DND-41 (cell line): ENCODE results near the gene SMIM31.

ENCODE experiments used
- ATAC-seq: fragments of 200-7000 bp; cut with Tn5 transposase; 3 replicates; pipeline ENCODE4 v1.9.1; 2021; ENCODE audit warnings: low read depth; ENCODE audit not compliant: insufficient read depth
- DNase-seq: peaks from one replicate; pipeline ENCODE4 v3.0.0-alpha.2; 2020
- H2AFZ ChIP-seq: 2 replicates; pipeline ENCODE4 v1.6.0; 2012; ENCODE audit warnings: low read depth, low read length
- H3K27ac ChIP-seq: 2 replicates; pipeline ENCODE4 v1.5.1; 2012; ENCODE audit warnings: low read length, inconsistent platforms
- H3K27me3 ChIP-seq: fragments of 200-600 bp; sonication (generic); 2 replicates; pipeline ENCODE4 v1.6.0; 2012; ENCODE audit warnings: low read length, mild to moderate bottlenecking, inconsistent platforms; ENCODE audit not compliant: insufficient read depth, poor library complexity
- H3K36me3 ChIP-seq: 2 replicates; pipeline ENCODE4 v1.5.1; 2012; ENCODE audit warnings: low read length, inconsistent platforms; ENCODE audit not compliant: insufficient read depth
- H3K4me1 ChIP-seq: 2 replicates; pipeline ENCODE4 v1.5.1; 2012; ENCODE audit warnings: mild to moderate bottlenecking, low read length; ENCODE audit not compliant: insufficient read depth
- H3K4me2 ChIP-seq: 2 replicates; pipeline ENCODE4 v1.6.0; 2012; ENCODE audit warnings: mild to moderate bottlenecking, moderate library complexity, low read length, inconsistent platforms; ENCODE audit not compliant: insufficient read depth
- H3K4me3 ChIP-seq, 2 experiments: fragments of 200-600 bp in 1 of 2; shearing (Covaris generic) in 1 of 2; 2 replicates each; pipeline ENCODE4 v1.5.1; 2012 to 2016; ENCODE audit warnings: inconsistent platforms in 2 of 2, low read length in 2 of 2, mild to moderate bottlenecking in 2 of 2, low read depth in 1 of 2, moderate library complexity in 1 of 2
- H3K79me2 ChIP-seq: 2 replicates; pipeline ENCODE4 v1.6.0; 2012; ENCODE audit warnings: low read length, inconsistent platforms; ENCODE audit not compliant: insufficient read depth
- H3K9ac ChIP-seq: 2 replicates; pipeline ENCODE4 v1.6.0; 2012; ENCODE audit warnings: low read depth, mild to moderate bottlenecking, inconsistent platforms, low read length, moderate library complexity
- H3K9me3 ChIP-seq: 2 replicates; pipeline ENCODE4 v1.5.1; 2012; ENCODE audit warnings: low read length, moderate library complexity, mild to moderate bottlenecking, inconsistent platforms; ENCODE audit not compliant: insufficient read depth, severe bottlenecking
- H4K20me1 ChIP-seq: 2 replicates; pipeline ENCODE4 v1.6.0; 2012; ENCODE audit warnings: low read length; ENCODE audit not compliant: insufficient read depth
- CTCF ChIP-seq: IDR thresholded peaks from 2 replicates; pipeline ENCODE4 v1.5.1; 2012; ENCODE audit warnings: borderline replicate concordance, low read length, moderate library complexity, mild to moderate bottlenecking; ENCODE audit not compliant: poor library complexity, severe bottlenecking; ENCODE audit errors: extremely low read depth
- EZH2 ChIP-seq: IDR thresholded peaks from 3 replicates; pipeline ENCODE4 v1.6.1; 2012; ENCODE audit warnings: borderline replicate concordance, low read depth, mild to moderate bottlenecking, moderate library complexity, low read length, inconsistent platforms; ENCODE audit not compliant: severe bottlenecking

SMIM31 gene

GRCh38 chr4:164847016-164847415, 93.1 kb downstream of the SMIM31 start:
- Histone ChIP-seq H3K4me3 (no peak overlapping the region), H3K9ac (no peak overlapping the region), H4K20me1 (no peaks in the 10 kb centered on the region), H3K36me3 (no peaks in the 10 kb centered on the region), H3K4me1 (no peaks in the 10 kb centered on the region), H3K27ac (no peak overlapping the region), H3K4me2 (no peak overlapping the region), H3K79me2 (no peaks in the 10 kb centered on the region), H3K27me3 (no peaks in the 10 kb centered on the region), H2AFZ (no peak overlapping the region), H3K9me3 (no peaks in the 10 kb centered on the region)
- ATAC-seq, result no peak
- no peak for DNase-seq
- TF ChIP-seq CTCF, result no peak
- no peak for TF ChIP-seq EZH2

GRCh38 chr4:164847967-164848649, 94.2 kb downstream of the SMIM31 start:
- DNase-seq (no peak), ATAC-seq (no peak)
- no peaks in the 10 kb centered on the region for H3K9me3 ChIP-seq
- no peak overlapping the region for H3K27ac ChIP-seq
- H3K4me1 ChIP-seq, result no peaks in the 10 kb centered on the region
- no peak overlapping the region for H3K4me3 ChIP-seq
- H3K9ac ChIP-seq, result no peak overlapping the region
- no peaks in the 10 kb centered on the region for H4K20me1 ChIP-seq
- H3K27me3 ChIP-seq, result no peaks in the 10 kb centered on the region
- H3K79me2 ChIP-seq, result no peaks in the 10 kb centered on the region
- H3K4me2 ChIP-seq, result no peak overlapping the region
- TF ChIP-seq EZH2 (no peak), CTCF (no peak)
- H3K36me3 ChIP-seq, result no peaks in the 10 kb centered on the region
- H2AFZ ChIP-seq, result no peak overlapping the region
